IMR-90 (cell line): ENCODE measurements around the gene MARVELD2. TPM values are rescaled to one million over a fixed set of nuclear protein-coding genes. Genes with fewer than 3 reads are reported as not detected.

Experiments used
- ATAC-seq: fragments of 200-7000 bp; cut with Tn5 transposase; 2 replicates; pipeline ENCODE4 v1.9.1; 2020; ENCODE audit warnings: low read depth, mild to moderate bottlenecking, moderate library complexity
- BruUV-seq: library from RNA; stranded (reverse); fragments of 400-500 nt; replicated peaks from 2 replicates; lab custom pipeline; 2021; lab: Mats Ljungman, UMichigan
- CTCF ChIA-PET: fragments of 300-600 bp; formaldehyde crosslinking; extraction: SDS; loops from one replicate; lab custom pipeline; 2021; ENCODE audit warnings: antibody characterized with exemption; lab: Yijun Ruan, JAX
- POLR2A ChIA-PET: fragments of 300-600 bp; sonication (Branson Sonifier 250); formaldehyde crosslinking; loops from one replicate; lab custom pipeline; 2022; ENCODE audit warnings: antibody characterized with exemption; ENCODE audit not compliant: unreplicated experiment; lab: Charles Lee
- DNase-seq: peaks from one replicate; pipeline ENCODE4 v3.0.0; 2013
- H2AFZ ChIP-seq: replicated peaks from 2 replicates; pipeline ENCODE3; 2013; ENCODE audit warnings: low read length, mild to moderate bottlenecking; ENCODE audit not compliant: poor library complexity
- H2AK5ac ChIP-seq: 2 replicates; pipeline ENCODE4 v1.6.1; 2013; ENCODE audit warnings: low read depth, low read length, inconsistent platforms
- H2AK9ac ChIP-seq: replicated peaks from 2 replicates; pipeline ENCODE3; 2013; ENCODE audit warnings: mild to moderate bottlenecking, low read depth, low read length, moderate library complexity; ENCODE audit not compliant: poor library complexity
- H2BK120ac ChIP-seq: 2 replicates; pipeline ENCODE4 v1.6.1; 2013; ENCODE audit warnings: low read depth, low read length, inconsistent platforms
- H2BK15ac ChIP-seq: 3 replicates; pipeline ENCODE4 v1.6.1; 2013; ENCODE audit warnings: low read depth, low read length, inconsistent platforms
- H2BK20ac ChIP-seq: 2 replicates; pipeline ENCODE4 v1.6.1; 2013; ENCODE audit warnings: low read depth, mild to moderate bottlenecking, inconsistent platforms, low read length, moderate library complexity
- H2BK5ac ChIP-seq: 2 replicates; pipeline ENCODE4 v1.6.1; 2013; ENCODE audit warnings: mild to moderate bottlenecking, low read depth, low read length, inconsistent platforms; ENCODE audit not compliant: poor library complexity, severe bottlenecking
- H3K14ac ChIP-seq: replicated peaks from 2 replicates; pipeline ENCODE4 v1.6.1; 2013; ENCODE audit warnings: low read depth, low read length, inconsistent platforms
- H3K18ac ChIP-seq: 2 replicates; pipeline ENCODE4 v1.6.1; 2013; ENCODE audit warnings: low read depth, low read length, control low read depth
- H3K23ac ChIP-seq: 2 replicates; pipeline ENCODE4 v1.6.1; 2013; ENCODE audit warnings: low read depth, low read length, inconsistent platforms
- H3K27ac ChIP-seq: 2 replicates; pipeline ENCODE4 v1.5.1; 2013; ENCODE audit warnings: mild to moderate bottlenecking, control low read depth, low read length; ENCODE audit not compliant: insufficient read depth
- H3K27me3 ChIP-seq: 2 replicates; pipeline ENCODE4 v1.6.1; 2013; ENCODE audit warnings: low read length; ENCODE audit not compliant: control insufficient read depth, insufficient read depth
- H3K36me3 ChIP-seq: 2 replicates; pipeline ENCODE4 v1.6.1; 2013; ENCODE audit warnings: low read length, mixed read lengths; ENCODE audit not compliant: control insufficient read depth, insufficient read depth
- H3K4ac ChIP-seq: 2 replicates; pipeline ENCODE4 v1.6.1; 2013; ENCODE audit warnings: low read depth, low read length, inconsistent platforms
- H3K4me1 ChIP-seq: 2 replicates; pipeline ENCODE4 v1.6.1; 2013; ENCODE audit warnings: low read length, mixed read lengths; ENCODE audit not compliant: control insufficient read depth, insufficient read depth
- H3K4me2 ChIP-seq: 2 replicates; pipeline ENCODE4 v1.6.1; 2013; ENCODE audit warnings: low read depth, mild to moderate bottlenecking, control low read depth, low read length, moderate library complexity
- H3K4me3 ChIP-seq: 2 replicates; pipeline ENCODE4 v1.5.1; 2013; ENCODE audit warnings: low read depth, mild to moderate bottlenecking, control low read depth, low read length, moderate library complexity; ENCODE audit not compliant: insufficient read depth
- H3K56ac ChIP-seq: 2 replicates; pipeline ENCODE4 v1.6.1; 2013; ENCODE audit warnings: low read length, inconsistent platforms; ENCODE audit not compliant: insufficient read depth; ENCODE audit errors: extremely low read depth
- H3K79me1 ChIP-seq, 2 experiments: 2 replicates each; pipeline ENCODE4 v1.6.1; 2013; ENCODE audit warnings: low read length in 2 of 2, inconsistent platforms in 1 of 2, low read depth in 1 of 2
- H3K9ac ChIP-seq: 2 replicates; pipeline ENCODE4 v1.6.1; 2013; ENCODE audit warnings: low read depth, low read length, control low read depth
- H3K9me1 ChIP-seq: 2 replicates; pipeline ENCODE4 v1.6.1; 2013; ENCODE audit warnings: low read length, inconsistent platforms; ENCODE audit not compliant: insufficient read depth
- H3K9me3 ChIP-seq: 2 replicates; pipeline ENCODE4 v1.6.1; 2013; ENCODE audit warnings: low read length; ENCODE audit not compliant: control insufficient read depth, insufficient read depth
- H4K20me1 ChIP-seq: 2 replicates; pipeline ENCODE4 v1.6.1; 2013; ENCODE audit warnings: low read length, inconsistent platforms; ENCODE audit not compliant: insufficient read depth
- H4K5ac ChIP-seq: 2 replicates; pipeline ENCODE4 v1.6.1; 2013; ENCODE audit warnings: mild to moderate bottlenecking, low read depth, low read length, control low read depth
- H4K8ac ChIP-seq, 2 experiments: 2 replicates each; pipeline ENCODE4 v1.6.1; 2013; ENCODE audit warnings: low read depth in 2 of 2, low read length in 2 of 2, control low read depth in 1 of 2, inconsistent platforms in 1 of 2
- H4K91ac ChIP-seq: 2 replicates; pipeline ENCODE4 v1.6.1; 2013; ENCODE audit warnings: low read depth, low read length, inconsistent platforms; ENCODE audit not compliant: insufficient read depth
- CEBPB ChIP-seq: IDR thresholded peaks from 2 replicates; pipeline ENCODE4 v1.6.1; 2012; ENCODE audit warnings: low read depth, low read length, improper control_type of control experiment
- CHD1 ChIP-seq: IDR thresholded peaks from 2 replicates; pipeline ENCODE4 v1.6.1; 2012; ENCODE audit warnings: low read depth, low read length, improper control_type of control experiment
- MAFK ChIP-seq: IDR thresholded peaks from 2 replicates; pipeline ENCODE4 v1.6.1; 2012; ENCODE audit warnings: low read depth, low read length, improper control_type of control experiment
- NFE2L2 ChIP-seq: fragments of 150-350 bp; IDR thresholded peaks from 2 replicates; pipeline ENCODE4 v1.6.1; 2016; ENCODE audit warnings: low read depth, mild to moderate bottlenecking, low read length
- POLR2A ChIP-seq: IDR thresholded peaks from 2 replicates; pipeline ENCODE4 v1.6.1; 2012; ENCODE audit warnings: mild to moderate bottlenecking, low read depth, low read length
- RAD21 ChIP-seq: IDR thresholded peaks from 2 replicates; pipeline ENCODE4 v1.6.1; 2012; ENCODE audit warnings: low read length, improper control_type of control experiment
- SMC3 ChIP-seq: fragments of 150-350 bp; IDR thresholded peaks from 2 replicates; pipeline ENCODE4 v1.6.1; 2016; ENCODE audit warnings: low read depth, mild to moderate bottlenecking, antibody characterized with exemption, low read length, moderate library complexity
- WGBS, 2 experiments: methylation state at CpG; one replicate each; pipeline versions ENCODE4 v1.1.5 to v1.1.7; 2013; ENCODE audit warnings: missing lambda C conversion rate in 2 of 2; ENCODE audit not compliant: insufficient read length in 1 of 2; ENCODE audit errors: extremely low coverage in 2 of 2; 5-methylcytosine and 5-hydroxymethylcytosine counted together
- dilution Hi-C: fragments of 300-500 bp; cut with HindIII; formaldehyde crosslinking; loops from one replicate; pipeline ENCODE4 v1.14.3; 2018; ENCODE audit warnings: low sequenced_read_pairs; ENCODE audit not compliant: unreplicated experiment
- in situ Hi-C: fragments of 300-500 bp; cut with MboI; formaldehyde crosslinking; loops from 3 replicates; pipeline ENCODE4 v1.14.3; 2019; ENCODE audit warnings: low sequenced_read_pairs, inconsistent platforms, mixed read lengths
- intact Hi-C: fragments of 100-400 bp; cut with micrococcal nuclease; formaldehyde crosslinking; loops from 2 replicates; pipeline ENCODE4 v1.10.0; 2022
- polyA plus RNA-seq, 3 experiments: library from polyadenylated mRNA; depleted of rRNA; stranded (reverse); fragments of >200 nt; gene quantifications; 2 replicates each; pipeline ENCODE4 v1.2.3, GENCODE V29; 2012; ENCODE audit warnings: low replicate concordance in 1 of 3
- total RNA-seq: library from RNA; depleted of rRNA; stranded (reverse); fragments of >200 nt; gene quantifications from 2 replicates; pipeline ENCODE4 v1.2.3, GENCODE V29; 2012
- TF ChIP-seq, protein P1 (sequence below): fragments of 150-350 bp; IDR thresholded peaks from 2 replicates; pipeline ENCODE4 v1.6.1; 2017; ENCODE audit warnings: mild to moderate bottlenecking, antibody characterized with exemption, low read length, low read depth

Gene MARVELD2
- total and polyA plus RNA-seq, 2 of the 4 experiments (the other 2 are of a cell fraction), result 0.51 to 0.54 TPM

DNA sequence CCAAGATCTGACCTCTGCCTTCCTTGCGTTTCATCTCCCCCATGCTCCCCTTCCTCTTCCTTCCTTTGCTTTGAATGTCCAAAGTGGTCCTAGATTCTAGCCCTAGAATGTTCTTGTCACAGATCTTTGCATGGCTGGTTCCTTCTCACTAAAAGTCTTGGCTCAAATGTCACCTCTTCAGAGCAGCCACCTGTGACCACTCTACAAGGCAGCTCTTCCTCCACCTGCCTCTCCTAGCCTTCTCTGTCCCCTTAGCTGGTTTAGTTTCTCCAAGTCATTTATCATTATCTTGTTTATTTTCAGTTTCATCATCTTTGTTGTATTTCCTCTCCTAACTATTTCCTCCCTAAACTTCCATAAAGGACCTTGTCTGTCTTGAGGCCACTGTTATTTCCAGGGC, 70.6 kb downstream of the MARVELD2 start:
- Histone ChIP-seq H3K56ac (no peak overlapping the region), H2BK15ac (no peak overlapping the region), H2BK20ac (no peak overlapping the region), H3K9me1 (no peaks in the 10 kb centered on the region), H4K8ac (no peak overlapping the region), H4K91ac (no peak overlapping the region), H3K4ac (no peak overlapping the region), H3K18ac (no peak overlapping the region), H3K23ac (no peak overlapping the region), H3K27me3 (peaks cover 11% of the 10 kb centered on the region), H2BK5ac (no peak overlapping the region), H3K4me2 (no peak overlapping the region), H4K5ac (no peak overlapping the region), H3K9me3 (no peaks in the 10 kb centered on the region), H3K36me3 (no peaks in the 10 kb centered on the region), H3K4me3 (no peak overlapping the region), H3K14ac (no peak overlapping the region), H3K27ac (no peak overlapping the region), H3K4me1 (no peaks in the 10 kb centered on the region), H3K79me1 (no peaks in the 10 kb centered on the region), H2AK9ac (no peak overlapping the region), H4K20me1 (no peaks in the 10 kb centered on the region), H3K9ac (no peak overlapping the region), H2BK120ac (no peak overlapping the region), H2AFZ (no peak overlapping the region), H2AK5ac (no peak overlapping the region)
- WGBS, 2 experiments, result no CpG with 5 or more reads among the region's 1 CpG
- ChIA-PET CTCF (no interaction called here), POLR2A (interaction anchor here (0.5 kb wide), 1 partner anchor 32 kb away, joined by 4 read pairs; no protein-coding TSS in a partner anchor)
- TF ChIP-seq NFE2L2 (no peak), POLR2A (no peak), CHD1 (no peak), RAD21 (no peak), MAFK (no peak), CEBPB (no peak), SMC3 (no peak)
- TF ChIP-seq, protein P1, sequence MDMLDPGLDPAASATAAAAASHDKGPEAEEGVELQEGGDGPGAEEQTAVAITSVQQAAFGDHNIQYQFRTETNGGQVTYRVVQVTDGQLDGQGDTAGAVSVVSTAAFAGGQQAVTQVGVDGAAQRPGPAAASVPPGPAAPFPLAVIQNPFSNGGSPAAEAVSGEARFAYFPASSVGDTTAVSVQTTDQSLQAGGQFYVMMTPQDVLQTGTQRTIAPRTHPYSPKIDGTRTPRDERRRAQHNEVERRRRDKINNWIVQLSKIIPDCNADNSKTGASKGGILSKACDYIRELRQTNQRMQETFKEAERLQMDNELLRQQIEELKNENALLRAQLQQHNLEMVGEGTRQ, result no peak
- intact Hi-C loops (no loop called here), in situ Hi-C loops (no loop called here), dilution Hi-C loops (no loop called here)
- ATAC-seq (no peak), DNase-seq (no peak)
- no TSS peak for BruUV-seq
